GM18951 (cell line): ENCODE results near the gene RYR1.
"Not testable (repeated sequence)": the region's sequence is repeated elsewhere in the genome, so short reads cannot be mapped to it uniquely, and the experiment has no call there.

ENCODE experiments used
- POLR2A ChIP-seq: IDR thresholded peaks from 4 replicates; pipeline ENCODE4 v1.6.1; 2011; ENCODE audit warnings: mild to moderate bottlenecking; ENCODE audit not compliant: insufficient read length, insufficient read depth; ENCODE audit errors: extremely low read depth
- in situ Hi-C: fragments of 300-500 bp; cut with MboI; formaldehyde crosslinking; loops from one replicate; pipeline ENCODE4 v1.12.0; 2022; ENCODE audit warnings: low sequenced_read_pairs, mixed read lengths, inconsistent platforms; ENCODE audit not compliant: unreplicated experiment

The RYR1 gene

DNA sequence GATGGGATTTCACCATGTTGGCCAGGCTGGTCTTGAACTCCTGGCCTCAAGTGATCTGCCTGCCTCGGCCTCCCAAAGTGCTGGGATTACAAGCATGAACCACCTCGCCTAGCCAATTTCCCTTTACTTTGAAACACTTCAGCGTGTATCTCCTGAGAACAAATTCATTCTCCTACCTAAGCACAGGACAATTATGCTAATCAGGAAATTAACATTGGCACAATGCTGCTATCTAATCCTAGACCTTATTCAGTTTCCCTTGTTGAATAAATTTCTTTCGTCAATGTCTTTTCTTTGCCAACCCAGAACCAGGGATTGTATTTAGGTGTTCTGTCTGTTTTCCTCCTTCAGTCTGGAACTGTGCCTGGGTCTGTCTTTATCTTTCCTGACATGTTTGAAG is 116.5 kb downstream of the RYR1 start:
- in situ Hi-C loops, result loop anchor here (5.0 to 10.0 kb wide), 2 partner anchors 82 to 385 kb away; partner anchors contain the start of genes MRPS12 and SARS2
- no peak for TF ChIP-seq POLR2A

DNA sequence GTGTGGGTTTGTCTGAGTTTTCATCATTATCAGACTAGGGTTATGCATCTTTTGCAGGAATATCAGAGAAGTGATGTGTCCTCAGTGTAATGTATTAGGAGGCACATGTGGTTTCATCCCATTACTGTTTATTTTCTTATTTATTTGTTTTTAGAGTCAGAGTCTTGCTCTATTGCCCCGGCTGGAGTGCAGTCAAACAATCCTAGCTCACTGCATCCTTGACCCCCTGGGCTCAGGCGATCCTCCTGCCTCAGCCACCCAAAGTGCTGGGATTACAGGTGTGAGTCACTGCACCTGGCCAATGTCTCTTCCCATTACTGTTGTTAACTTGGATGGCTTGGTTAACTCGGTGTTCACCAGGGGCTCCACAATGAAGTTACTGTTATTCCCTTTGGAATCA is 116.9 kb downstream of the RYR1 start:
- no peak for TF ChIP-seq POLR2A
- in situ Hi-C loops, result no loop called here

DNA sequence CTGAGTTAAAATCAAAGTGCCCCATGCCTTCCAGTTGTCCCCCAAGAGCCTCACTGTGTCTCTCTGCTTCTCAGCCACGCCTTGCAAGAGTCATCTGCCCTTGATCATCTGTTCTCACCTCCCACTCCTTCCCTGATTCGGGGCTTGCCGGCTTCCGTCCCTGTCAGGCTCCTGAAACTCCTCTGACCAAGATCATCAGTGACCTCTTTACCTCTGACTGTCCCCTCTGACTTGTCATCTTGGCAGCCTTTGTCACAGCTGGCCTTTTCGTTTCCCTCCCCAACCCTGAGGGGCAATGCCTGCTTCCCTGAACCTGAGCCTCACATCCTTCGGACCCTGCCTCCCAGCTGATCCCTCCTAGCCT is 117.9 kb downstream of the RYR1 start:
- TF ChIP-seq POLR2A, result no peak

DNA sequence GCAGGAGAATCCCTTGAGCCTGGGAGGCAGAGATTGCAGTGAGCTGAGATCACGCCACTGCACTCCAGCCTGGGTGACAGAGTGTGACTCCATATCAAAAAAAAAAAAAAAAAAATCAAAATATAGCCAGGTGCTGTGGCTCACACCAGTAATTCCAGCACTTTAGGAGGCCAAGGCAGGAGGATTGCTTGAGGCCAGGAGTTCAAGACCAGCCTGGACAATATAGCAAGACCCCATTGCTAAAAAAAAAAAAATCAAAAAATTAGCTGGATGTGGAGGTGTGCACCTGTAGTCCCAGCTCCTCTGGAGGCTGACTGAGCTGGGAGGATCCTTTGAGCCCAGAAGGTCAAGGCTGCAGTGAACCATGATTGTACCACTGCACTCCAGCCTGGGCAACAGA is 119.7 kb downstream of the RYR1 start:
- in situ Hi-C loops, result not testable (repeated sequence)

More for the DNA sequence above, 117.9 kb downstream of the RYR1 start:
- in situ Hi-C loops, result no loop called here

DNA sequence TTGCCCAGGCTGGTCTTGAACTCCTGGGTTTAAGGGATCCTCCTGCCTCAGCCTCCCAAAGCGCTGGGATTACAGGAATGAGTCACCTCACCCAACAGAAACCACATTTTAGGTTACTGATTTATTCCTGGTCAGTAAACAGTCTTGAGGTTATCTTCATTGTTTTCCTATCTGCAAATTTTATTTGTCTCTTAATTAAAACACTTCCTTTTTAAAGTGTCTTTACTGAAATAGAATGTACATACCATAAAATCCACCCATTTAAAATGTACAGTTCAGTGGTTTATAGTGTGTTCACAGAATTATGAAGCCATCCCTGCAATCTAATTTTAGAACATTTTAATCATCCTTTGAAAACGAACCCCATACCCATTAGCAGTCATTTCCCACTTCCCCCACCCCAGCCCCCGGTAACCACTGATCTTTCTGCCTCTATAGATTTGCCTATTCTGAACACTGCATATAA is 121.2 kb downstream of the RYR1 start:
- no peak for TF ChIP-seq POLR2A
- in situ Hi-C loops, result no loop called here

DNA sequence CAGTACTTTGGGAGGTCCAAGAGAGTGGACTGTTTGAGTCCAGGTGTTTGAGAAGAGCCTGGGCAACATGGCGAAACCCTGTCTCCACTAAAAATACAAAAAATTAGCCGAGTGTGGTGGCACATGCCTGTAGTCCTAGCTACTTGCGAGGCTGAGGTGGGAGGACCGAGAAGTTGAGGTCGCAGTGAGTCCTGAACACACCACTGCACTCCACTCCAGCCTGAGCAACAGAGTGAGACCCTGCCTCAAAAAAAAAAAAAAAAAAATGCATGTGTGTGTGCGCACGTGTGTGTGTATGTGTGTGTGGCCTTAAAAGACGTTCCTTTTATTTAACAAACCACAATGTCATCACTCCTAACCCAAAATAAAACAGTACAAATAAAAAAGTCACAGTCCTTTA is 121.7 kb downstream of the RYR1 start:
- in situ Hi-C loops, result no loop called here
- no peak for TF ChIP-seq POLR2A

DNA sequence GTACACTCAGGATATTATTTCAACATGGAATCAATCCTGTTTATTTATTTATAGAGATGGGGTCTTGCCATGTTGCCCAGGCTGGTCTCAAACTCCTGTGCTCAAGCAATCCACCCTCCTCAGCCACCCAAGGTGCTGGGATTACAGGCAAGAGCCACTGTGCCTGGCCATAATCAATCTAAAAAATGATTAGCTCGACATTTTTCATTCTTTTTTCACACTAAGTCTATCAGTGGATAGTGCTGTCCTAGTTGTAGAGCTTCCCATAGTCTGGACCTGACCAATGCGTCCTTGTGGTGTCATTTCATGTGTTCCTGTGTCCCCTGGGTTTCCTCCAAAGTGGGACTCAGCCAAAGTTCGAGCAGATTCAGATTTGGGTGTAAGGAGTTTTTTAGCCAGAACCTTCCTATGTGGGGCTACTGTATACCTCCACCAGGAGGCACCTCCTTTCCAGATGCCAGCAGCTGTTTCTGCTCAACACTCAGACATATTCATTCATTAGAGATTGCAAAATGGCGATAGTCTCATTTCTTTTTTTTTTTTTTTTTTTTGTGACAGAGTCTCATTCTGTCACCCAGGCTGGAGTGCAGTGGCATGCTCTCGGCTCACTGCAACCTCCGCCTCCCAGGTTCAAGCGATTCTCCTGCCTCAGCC is 123.2 kb downstream of the RYR1 start:
- in situ Hi-C loops, result no loop called here
- no peak for TF ChIP-seq POLR2A

DNA sequence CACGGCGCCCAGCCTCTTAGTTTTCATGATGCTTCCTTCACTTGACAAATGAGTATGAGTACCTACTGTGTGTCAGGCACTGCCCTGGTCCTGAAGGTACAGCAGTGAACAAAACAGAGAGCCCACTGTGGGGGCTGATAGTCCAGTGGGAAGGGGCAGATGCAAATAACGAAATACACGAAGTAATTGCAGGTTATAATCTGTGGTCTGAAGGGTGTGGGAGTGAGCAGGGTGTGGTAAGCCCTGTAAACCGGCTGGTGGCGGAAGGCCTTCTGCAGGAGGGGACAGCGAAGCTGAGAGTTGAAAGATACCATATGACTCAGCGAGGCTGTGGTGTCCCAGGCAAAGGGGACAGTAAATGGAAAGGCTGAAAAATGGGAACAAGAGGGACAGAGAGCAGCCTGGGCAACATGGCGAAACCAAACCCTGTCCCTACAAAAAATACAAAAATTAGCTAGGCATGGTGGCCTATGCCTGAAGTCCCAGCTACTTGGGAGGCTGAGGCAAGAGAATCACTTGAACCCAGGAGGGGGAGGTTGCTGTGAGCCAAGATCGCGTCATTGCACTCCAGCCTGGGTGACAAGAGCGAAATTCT is 123.8 kb downstream of the RYR1 start:
- in situ Hi-C loops, result no loop called here
- no peak for TF ChIP-seq POLR2A

DNA sequence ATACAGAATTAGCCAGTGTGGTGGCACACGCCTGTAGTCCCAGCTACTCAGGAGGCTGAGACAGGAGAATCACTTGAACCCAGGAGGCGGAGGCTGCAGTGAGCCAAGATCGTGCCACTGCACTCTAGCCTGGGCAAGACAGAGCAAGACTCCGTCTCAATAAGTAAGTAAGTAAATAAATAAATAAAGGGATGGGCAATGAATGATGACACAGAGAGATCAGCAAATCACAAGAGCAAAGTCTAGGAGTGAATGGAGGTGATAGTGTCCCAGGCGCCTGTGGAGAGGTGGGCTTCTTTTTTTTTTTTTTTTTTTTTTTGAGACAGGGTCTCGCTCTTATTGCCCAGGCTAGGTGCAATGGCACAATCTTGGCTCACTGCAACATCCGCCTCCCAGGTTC is 125.4 kb downstream of the RYR1 start:
- in situ Hi-C loops, result not testable (repeated sequence)

DNA sequence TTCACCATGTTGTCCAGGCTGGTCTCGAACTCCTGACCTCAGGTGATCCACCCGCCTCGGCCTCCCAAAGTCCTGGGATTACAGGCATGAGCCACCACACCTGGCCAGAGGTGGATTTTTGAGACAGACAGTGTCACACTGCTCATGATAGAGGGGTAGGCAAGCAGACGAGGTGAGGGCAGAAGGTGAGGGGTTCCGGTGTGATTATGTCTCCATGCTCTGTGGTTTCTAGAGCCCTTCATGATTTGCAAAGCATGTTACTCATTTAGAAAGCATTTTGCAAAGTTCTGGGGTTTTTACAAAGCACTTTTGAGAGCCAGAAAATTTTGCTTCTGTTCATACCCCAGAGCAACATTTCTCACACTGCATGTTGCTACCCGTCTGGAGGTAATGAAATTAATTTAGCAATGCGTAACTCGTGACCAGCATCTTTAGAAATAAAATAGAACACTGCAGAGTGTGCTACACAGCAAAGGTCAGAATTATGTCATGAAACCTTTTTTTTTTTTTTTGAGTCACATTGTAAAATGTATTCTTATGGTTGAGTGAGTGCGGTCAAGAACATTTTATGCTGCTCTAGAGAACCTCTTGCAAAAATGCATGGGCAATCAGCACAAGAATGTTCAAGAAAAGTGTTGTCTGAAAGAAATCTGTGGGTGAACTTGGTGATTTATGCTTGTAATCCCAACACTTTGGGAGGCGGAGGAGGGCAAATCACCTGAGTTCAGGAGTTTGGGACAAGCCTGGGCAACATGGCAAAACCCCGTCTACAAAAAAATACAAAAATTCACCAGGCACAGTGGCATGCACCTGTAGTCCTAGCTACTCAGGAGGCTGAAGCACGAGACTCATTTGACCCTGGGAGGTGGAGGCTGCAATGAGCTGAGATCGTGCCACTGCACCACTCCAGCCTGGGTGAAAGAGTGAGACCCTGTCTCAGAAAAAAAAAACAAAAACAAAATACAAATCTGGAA is 126.2 kb downstream of the RYR1 start:
- TF ChIP-seq POLR2A, result no peak
- in situ Hi-C loops, result no loop called here

DNA sequence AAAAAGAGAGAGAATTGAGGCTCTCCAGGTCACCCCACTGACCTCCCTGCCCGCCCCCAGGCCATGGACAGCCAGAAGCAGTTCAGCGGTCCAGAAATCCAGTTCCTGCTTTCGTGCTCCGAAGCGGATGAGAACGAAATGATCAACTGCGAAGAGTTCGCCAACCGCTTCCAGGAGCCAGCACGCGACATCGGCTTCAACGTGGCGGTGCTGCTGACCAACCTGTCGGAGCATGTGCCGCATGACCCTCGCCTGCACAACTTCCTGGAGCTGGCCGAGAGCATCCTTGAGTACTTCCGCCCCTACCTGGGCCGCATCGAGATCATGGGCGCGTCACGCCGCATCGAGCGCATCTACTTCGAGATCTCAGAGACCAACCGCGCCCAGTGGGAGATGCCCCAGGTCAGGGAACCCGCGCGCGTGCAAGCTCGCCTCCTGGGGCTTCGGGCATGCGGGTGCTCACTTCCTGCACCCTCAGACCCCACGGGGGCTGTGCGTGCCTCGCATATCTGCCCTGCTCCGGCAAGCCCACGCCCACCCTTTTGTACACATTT is 127.6 kb downstream of the RYR1 start:
- in situ Hi-C loops, result no loop called here
- no peak for TF ChIP-seq POLR2A

DNA sequence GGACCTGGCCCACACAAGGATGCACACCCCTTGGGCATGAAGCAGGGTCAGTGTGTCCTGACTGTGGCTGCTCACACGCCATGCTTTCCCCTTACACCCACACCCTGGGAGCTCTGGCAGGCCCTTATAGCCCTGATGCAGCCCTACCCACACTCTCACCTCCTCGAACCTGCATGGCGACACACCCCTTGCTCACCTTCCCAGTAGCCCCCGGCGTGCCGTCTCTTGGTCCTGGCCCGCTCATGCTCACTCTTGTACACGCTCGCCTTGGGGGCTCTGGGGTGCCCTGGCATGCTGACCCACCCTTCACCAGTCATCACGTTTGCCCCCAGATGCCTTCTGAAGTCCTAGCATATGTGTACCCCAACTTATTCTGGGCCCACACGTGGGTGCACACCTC is 128.2 kb downstream of the RYR1 start:
- in situ Hi-C loops, result no loop called here
- no peak for TF ChIP-seq POLR2A

DNA sequence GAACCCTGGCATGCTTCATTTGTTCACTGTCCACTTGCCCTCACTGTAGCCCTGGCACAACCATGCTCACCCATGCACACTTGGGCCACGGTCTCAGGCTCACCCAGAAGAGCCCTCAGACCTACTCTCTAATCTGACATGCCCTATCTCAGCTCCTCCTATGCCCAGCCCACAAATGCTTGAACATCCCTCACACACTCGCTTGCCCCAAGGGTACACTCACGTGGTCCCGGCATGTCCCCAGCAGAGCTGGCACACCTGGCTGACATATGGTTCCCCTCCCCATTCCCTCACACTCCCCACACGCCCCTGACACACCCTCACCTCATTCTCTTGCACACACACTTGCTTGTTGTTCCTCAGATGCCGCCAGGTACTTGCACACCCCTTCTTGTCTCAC is 128.6 kb downstream of the RYR1 start:
- TF ChIP-seq POLR2A, result no peak
- in situ Hi-C loops, result no loop called here

DNA sequence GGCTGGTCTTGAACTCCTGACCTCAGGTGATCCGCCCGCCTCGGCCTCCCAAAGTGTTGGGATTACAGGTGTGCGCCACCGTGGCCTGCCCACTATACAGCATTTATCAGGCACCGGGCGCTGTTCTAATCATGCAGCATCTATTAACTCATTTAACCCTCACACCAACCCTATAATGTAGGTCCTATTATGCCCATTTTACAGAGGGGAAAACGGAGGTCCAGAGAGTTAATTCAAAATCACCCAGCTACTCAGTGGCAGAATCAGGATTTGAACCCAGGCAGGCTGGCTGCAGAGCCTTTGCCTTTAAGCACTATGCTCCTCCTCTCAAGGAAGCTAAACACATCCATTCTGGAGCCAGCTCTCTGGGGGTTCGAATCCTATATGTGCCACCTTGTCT is 130.0 kb downstream of the RYR1 start:
- in situ Hi-C loops, result no loop called here

More for the DNA sequence above, 130.0 kb downstream of the RYR1 start:
- no peak for TF ChIP-seq POLR2A
